PC-9 (cell line): Measurements from ENCODE around the gene SECTM1. TPM values are rescaled to one million over a fixed set of nuclear protein-coding genes. Genes with fewer than 3 reads are reported as not detected.
"Not testable (repeated sequence)": the region's sequence is repeated elsewhere in the genome, so short reads cannot be mapped to it uniquely, and the experiment has no call there.

Experiments
- BruUV-seq: library from RNA; stranded (reverse); fragments of 400-500 nt; replicated peaks from 2 replicates; lab custom pipeline; 2021; lab: Mats Ljungman, UMichigan
- CTCF ChIA-PET: fragments of 300-600 bp; sonication (Branson Sonifier 250); formaldehyde crosslinking; loops from one replicate; lab custom pipeline; 2022; ENCODE audit warnings: antibody characterized with exemption; lab: Charles Lee
- POLR2A ChIA-PET: fragments of 300-600 bp; sonication (Branson Sonifier 250); formaldehyde crosslinking; loops from one replicate; lab custom pipeline; 2022; ENCODE audit warnings: antibody characterized with exemption; ENCODE audit not compliant: unreplicated experiment; lab: Charles Lee
- DNase-seq, 2 experiments: peaks; one replicate each; pipeline versions ENCODE4 v3.0.0 to v3.0.0-alpha.2; 2015 to 2022; ENCODE audit warnings: mixed read lengths in 1 of 2
- H2AFZ ChIP-seq: fragments of 200-600 bp; sonication (generic); 2 replicates; pipeline ENCODE4 v1.8.1; 2017; ENCODE audit warnings: antibody characterized with exemption
- H3F3A ChIP-seq: fragments of 200-600 bp; sonication (generic); 2 replicates; pipeline ENCODE4 v1.8.1; 2017; ENCODE audit warnings: antibody characterized with exemption, mild to moderate bottlenecking, low read depth; ENCODE audit not compliant: insufficient read depth
- H3K27ac ChIP-seq: fragments of 200-600 bp; sonication (generic); 2 replicates; pipeline ENCODE4 v1.6.1; 2016; ENCODE audit warnings: mixed run types
- H3K27me3 ChIP-seq: fragments of 200-600 bp; sonication (generic); 2 replicates; pipeline ENCODE4 v1.6.1; 2016; ENCODE audit warnings: low read depth, mixed run types; ENCODE audit not compliant: insufficient read depth
- H3K36me3 ChIP-seq: fragments of 200-600 bp; sonication (generic); 2 replicates; pipeline ENCODE4 v1.6.1; 2016; ENCODE audit warnings: low read depth, mixed run types
- H3K4me1 ChIP-seq: fragments of 200-600 bp; sonication (generic); replicated peaks from 2 replicates; pipeline ENCODE4 v1.6.1; 2016; ENCODE audit warnings: mixed run types; ENCODE audit not compliant: insufficient read depth
- H3K4me2 ChIP-seq: fragments of 200-600 bp; sonication (generic); 2 replicates; pipeline ENCODE4 v1.6.1; 2017; ENCODE audit warnings: mixed run types
- H3K4me3 ChIP-seq: fragments of 200-600 bp; sonication (generic); 2 replicates; pipeline ENCODE4 v1.6.1; 2016; ENCODE audit warnings: mixed run types
- H3K79me2 ChIP-seq: fragments of 200-600 bp; sonication (generic); 2 replicates; pipeline ENCODE4 v1.6.1; 2017; ENCODE audit warnings: low read depth, mixed run types
- H3K9me2 ChIP-seq: fragments of 200-600 bp; sonication (generic); 2 replicates; pipeline ENCODE4 v1.8.1; 2017; ENCODE audit warnings: mild to moderate bottlenecking; ENCODE audit not compliant: insufficient read depth
- H3K9me3 ChIP-seq: fragments of 200-600 bp; sonication (generic); 2 replicates; pipeline ENCODE4 v1.8.1; 2016; ENCODE audit warnings: low read depth; ENCODE audit not compliant: insufficient read depth
- H4K20me1 ChIP-seq: fragments of 200-600 bp; sonication (generic); 2 replicates; pipeline ENCODE4 v1.8.1; 2017; ENCODE audit not compliant: insufficient read depth
- CTCF ChIP-seq: fragments of 200-600 bp; sonication (generic); conservative IDR thresholded peaks from 2 replicates; pipeline ENCODE4 v1.6.1; 2017; ENCODE audit warnings: mixed run types, antibody characterized with exemption, mild to moderate bottlenecking, moderate library complexity
- EZH2 ChIP-seq: fragments of 200-600 bp; sonication (generic); IDR thresholded peaks from 2 replicates; pipeline ENCODE4 v1.8.0; 2017; ENCODE audit warnings: antibody characterized with exemption, low read depth
- intact Hi-C: fragments of 100-400 bp; cut with micrococcal nuclease; formaldehyde crosslinking; loops from one replicate; pipeline ENCODE4 v1.10.0; 2022; ENCODE audit not compliant: unreplicated experiment
- total RNA-seq: library from RNA; stranded (reverse); gene quantifications from 2 replicates; pipeline ENCODE4 v1.2.3, GENCODE V29; 2021

SECTM1 gene
- total RNA-seq, 1 experiment from 2014 or later, result 3.6 TPM

- POLR2A ChIA-PET, result interaction anchor here (0.6 kb wide), 1 partner anchor 14 kb away, joined by 8 read pairs; no protein-coding TSS in a partner anchor
- Histone ChIP-seq H3K4me2 (no peak overlapping the region), H2AFZ (no peak overlapping the region), H3K36me3 (no peaks in the 10 kb centered on the region), H3K9me3 (no peaks in the 10 kb centered on the region), H3K4me1 (no peaks in the 10 kb centered on the region; the same call in 1 of the 2 replicates), H3K27ac (no peak overlapping the region), H4K20me1 (no peaks in the 10 kb centered on the region), H3K4me3 (no peak overlapping the region), H3K27me3 (peaks cover 3% of the 10 kb centered on the region; the same call in 1 of the 2 replicates), H3K79me2 (no peaks in the 10 kb centered on the region), H3F3A (no peaks in the 10 kb centered on the region), H3K9me2 (no peaks in the 10 kb centered on the region)
- CTCF ChIA-PET, result interaction anchor here (0.6 kb wide), 1 partner anchor 1962 kb away, joined by 4 read pairs; no protein-coding TSS in a partner anchor
- intact Hi-C loops, result no loop called here
- BruUV-seq, result no TSS peak
- TF ChIP-seq EZH2 (no peak), CTCF (no peak)
- DNase-seq, result no peak
Observed at GRCh38 chr17:82380860-82381702, 47.5 kb upstream of the SECTM1 start.

DNA sequence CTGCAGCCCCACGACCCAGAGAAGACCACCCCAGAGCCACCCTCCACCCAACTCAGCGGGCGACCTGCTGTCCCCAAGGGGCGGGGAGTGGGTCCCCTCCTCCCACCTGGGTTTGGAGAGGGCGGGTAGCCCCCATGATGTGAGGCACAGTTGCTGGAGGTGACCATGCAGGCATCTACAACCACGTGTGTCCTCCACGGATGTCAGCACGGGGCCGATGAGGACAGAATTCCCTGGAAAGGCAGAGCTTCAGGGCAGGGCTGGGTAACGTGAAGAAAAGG, 45.1 kb upstream of the SECTM1 start:
- Histone ChIP-seq H3K9me3 (no peaks in the 10 kb centered on the region), H3K27ac (no peak overlapping the region), H3K9me2 (no peaks in the 10 kb centered on the region), H3F3A (no peaks in the 10 kb centered on the region), H3K27me3 (peaks cover 3% of the 10 kb centered on the region; the same call in 1 of the 2 replicates), H3K36me3 (no peaks in the 10 kb centered on the region), H2AFZ (no peak overlapping the region), H3K4me2 (no peak overlapping the region), H3K4me3 (no peak overlapping the region), H4K20me1 (no peaks in the 10 kb centered on the region), H3K79me2 (no peaks in the 10 kb centered on the region), H3K4me1 (no peaks in the 10 kb centered on the region)
- POLR2A ChIA-PET, result no interaction called here
- intact Hi-C loops, result no loop called here
- CTCF ChIA-PET, result no interaction called here
- no peak for DNase-seq
- no TSS peak for BruUV-seq
- TF ChIP-seq EZH2 (no peak), CTCF (no peak)

DNA sequence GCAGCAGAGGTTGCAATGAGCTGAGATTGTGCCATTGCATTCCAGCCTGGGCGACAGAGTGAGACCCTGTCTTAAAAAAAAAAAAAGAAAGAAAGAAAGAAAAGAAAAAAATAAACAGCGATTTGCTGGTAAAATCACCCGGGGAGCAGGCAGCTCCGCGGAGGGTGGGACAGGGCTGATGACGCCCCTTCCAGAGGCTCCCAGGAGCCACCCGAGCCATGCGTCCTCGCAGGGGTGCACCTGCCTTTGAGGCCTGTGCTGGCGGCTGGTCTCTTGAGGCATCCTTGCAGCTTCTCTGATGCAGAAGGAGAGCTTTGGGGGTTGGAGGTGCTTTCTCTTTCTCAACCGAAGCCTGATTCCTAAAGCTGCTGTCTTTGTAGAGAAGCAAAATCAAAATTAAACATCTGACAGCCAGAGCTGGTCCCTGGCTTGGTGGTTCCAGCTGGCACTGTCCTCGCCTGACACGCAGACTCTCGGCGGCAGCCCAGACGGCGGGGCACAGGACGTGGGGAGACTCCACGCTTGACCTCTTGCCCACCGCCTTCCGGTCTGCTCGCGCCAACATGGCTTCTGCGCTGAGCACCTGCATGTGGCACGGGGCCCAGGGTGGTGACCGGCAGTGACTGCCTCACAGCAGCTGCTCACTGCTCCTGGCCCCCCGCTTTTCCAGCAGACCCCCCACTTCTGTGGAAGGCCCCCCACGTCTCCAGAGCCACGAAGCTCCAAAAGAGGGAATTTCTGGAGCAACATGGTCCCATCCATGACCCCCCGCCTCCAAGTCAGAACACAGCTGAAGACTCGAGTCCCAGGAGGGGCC, 44.6 kb upstream of the SECTM1 start:
- BruUV-seq, result no TSS peak
- peaks cover 3% of the 10 kb centered on the region; the same call in 1 of the 2 replicates for H3K27me3 ChIP-seq
- TF ChIP-seq CTCF, result no peak
- no peak for TF ChIP-seq EZH2

DNA sequence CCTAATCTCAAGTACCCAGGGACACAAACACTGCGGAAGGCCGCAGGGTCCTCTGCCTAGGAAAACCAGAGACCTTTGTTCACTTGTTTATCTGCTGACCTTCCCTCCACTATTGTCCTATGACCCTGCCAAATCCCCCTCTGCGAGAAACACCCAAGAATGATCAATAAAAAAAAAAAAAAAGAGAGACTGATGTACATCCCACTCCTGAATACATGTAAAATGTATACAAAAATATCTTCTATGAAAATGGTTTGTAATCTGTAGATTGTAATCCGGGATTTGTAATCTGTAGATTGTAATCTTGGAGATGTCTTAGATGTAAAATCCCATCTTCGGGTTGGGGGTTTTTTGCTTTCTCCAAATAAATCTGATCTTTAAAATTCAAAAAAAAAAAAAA, 43.7 kb upstream of the SECTM1 start:
- H3K9me3 ChIP-seq, H3F3A ChIP-seq, H3K27ac ChIP-seq, H3K27me3 ChIP-seq, H4K20me1 ChIP-seq, CTCF ChIA-PET, H3K4me2 ChIP-seq, H3K4me3 ChIP-seq, H2AFZ ChIP-seq, BruUV-seq, H3K79me2 ChIP-seq, intact Hi-C loops, H3K36me3 ChIP-seq, H3K9me2 ChIP-seq, H3K4me1 ChIP-seq, DNase-seq, POLR2A ChIA-PET: not testable (repeated sequence)

More for the DNA sequence above, 44.6 kb upstream of the SECTM1 start:
- CTCF ChIA-PET, result no interaction called here
- no peaks in the 10 kb centered on the region for H3F3A ChIP-seq
- H3K4me2 ChIP-seq, result no peak overlapping the region
- no peaks in the 10 kb centered on the region for H3K9me2 ChIP-seq
- no peak for DNase-seq
- intact Hi-C loops, result no loop called here
- no peaks in the 10 kb centered on the region for H4K20me1 ChIP-seq
- no peak overlapping the region for H2AFZ ChIP-seq
- POLR2A ChIA-PET, result interaction anchor here (0.6 kb wide), 1 partner anchor 281 kb away, joined by 6 read pairs; no protein-coding TSS in a partner anchor
- no peaks in the 10 kb centered on the region for H3K79me2 ChIP-seq
- H3K4me1 ChIP-seq, result no peaks in the 10 kb centered on the region
- H3K9me3 ChIP-seq, result no peaks in the 10 kb centered on the region
- H3K36me3 ChIP-seq, result no peaks in the 10 kb centered on the region
- no peak overlapping the region for H3K4me3 ChIP-seq
- H3K27ac ChIP-seq, result no peak overlapping the region
